ENCODE measurements around the gene TBX18. TPM values are rescaled to one million over a fixed set of nuclear protein-coding genes. Genes with fewer than 3 reads are reported as not detected.
A peak's percentile ranks its signal among the peaks of the same experiment; 100 is the strongest.

Gene TBX18
- total RNA-seq, 1 donor from 2014 or later = 0.23 TPM

DNA sequence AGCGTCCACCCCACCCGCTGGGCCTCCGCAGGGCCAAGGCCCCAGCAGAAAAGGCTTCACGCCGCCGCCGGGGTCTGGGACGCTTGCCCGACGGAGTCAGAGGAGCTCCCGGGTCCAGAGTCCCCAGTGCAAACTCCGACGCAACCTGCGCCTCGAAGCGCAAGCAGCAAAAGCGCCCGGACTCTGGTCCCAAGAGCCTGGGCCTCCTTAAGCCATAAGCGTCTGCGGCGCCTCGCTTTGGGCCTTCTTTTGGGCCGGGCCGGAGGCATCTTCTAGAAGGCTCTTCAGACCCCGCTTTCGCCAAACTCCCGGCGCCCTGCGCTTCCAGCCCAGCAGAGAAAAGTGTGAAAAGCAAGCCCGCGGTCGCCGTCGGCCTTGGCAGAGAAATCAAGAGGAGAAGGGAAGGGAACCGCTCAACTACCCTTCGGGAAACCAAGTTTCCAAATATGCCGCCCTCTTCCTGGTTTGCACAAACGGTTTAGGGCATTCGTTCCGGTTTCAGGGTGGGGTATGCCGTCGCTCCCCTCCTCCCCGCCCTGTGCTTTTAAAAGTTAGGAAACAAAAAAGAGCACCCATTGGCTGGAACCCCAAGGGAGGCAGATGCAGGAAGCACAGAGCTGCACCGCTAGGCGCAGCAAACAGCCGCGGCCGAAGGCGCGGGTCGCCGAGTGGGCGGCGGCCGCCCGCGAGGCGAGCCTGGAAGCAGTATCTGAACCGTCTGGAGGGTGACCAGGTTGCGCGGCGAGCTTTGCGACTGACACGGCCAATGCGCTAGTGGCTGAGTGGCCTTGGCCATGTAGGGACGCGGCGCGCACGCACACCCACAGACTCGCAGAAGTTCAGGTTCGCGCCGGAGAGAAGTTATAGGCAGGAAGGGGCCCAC is 1.2 kb downstream of the TBX18 start:
- H3K4me3 ChIP-seq (ENCODE audit: low read depth, low read length) = peak overlapping the region; percentile 57
- TF ChIP-seq CTCF (conservative IDR thresholded peaks at IDR 0.05; ENCODE audit: low read depth, low read length) = no peak
- no peak for DNase-seq (ENCODE audit: low read depth)

DNA sequence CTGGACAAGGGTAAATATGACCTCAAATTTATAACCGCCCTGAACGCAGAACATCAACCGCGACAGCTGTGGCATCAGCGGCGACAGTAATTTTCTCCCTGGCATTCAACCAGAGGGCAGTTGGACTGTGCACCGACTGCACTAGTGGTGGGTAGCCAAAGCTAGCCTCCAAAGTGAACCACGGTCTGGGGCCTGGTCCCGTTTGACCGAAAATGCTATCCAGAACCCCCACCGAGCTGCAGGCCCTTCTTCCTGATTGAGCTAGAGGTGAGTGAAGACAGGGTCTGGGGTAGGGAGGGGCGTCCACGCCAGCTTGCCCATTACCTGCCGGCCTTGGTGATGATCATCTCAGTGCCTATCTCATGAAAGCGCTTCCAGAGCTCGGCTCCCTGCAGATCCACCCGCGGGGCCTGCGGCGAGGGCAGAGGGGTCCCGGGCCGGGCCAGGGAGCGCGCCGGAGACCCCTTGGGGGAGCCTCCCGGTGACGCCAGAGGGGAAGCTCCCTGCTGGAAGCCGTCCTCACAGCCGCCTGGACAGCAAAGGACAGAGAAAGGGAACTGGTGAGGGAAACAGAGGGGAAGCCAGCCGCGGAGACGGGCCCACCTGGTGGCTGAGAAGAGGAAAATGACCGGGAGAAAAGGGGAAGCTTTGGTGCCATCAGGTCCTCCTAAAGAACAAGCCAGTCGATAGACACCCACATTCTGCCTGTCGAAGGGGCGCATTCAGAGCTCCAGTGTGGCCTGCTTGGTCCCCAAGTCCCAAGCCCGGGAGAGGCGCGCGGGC is 2.0 kb downstream of the TBX18 start:
- DNase-seq (ENCODE audit: low read depth) = no peak
- peak; percentile 42 for TF ChIP-seq CTCF (conservative IDR thresholded peaks at IDR 0.05; ENCODE audit: low read depth, low read length)
- peak overlapping the region; percentile 57 for H3K4me3 ChIP-seq (ENCODE audit: low read depth, low read length)

- TF ChIP-seq CTCF (conservative IDR thresholded peaks at IDR 0.05; ENCODE audit: low read depth, low read length) = no peak
- DNase-seq (ENCODE audit: low read depth) = no peak
- no peak overlapping the region for H3K4me3 ChIP-seq (ENCODE audit: low read depth, low read length)
These were observed 5.9 kb downstream of the TBX18 start for GRCh38 chr6:84758486-84758885.

- DNase-seq (ENCODE audit: low read depth) = no peak
- no peak for TF ChIP-seq CTCF (conservative IDR thresholded peaks at IDR 0.05; ENCODE audit: low read depth, low read length)
- H3K4me3 ChIP-seq (ENCODE audit: low read depth, low read length) = no peak overlapping the region
These were observed 7.5 kb downstream of the TBX18 start for GRCh38 chr6:84756877-84757276.

- TF ChIP-seq CTCF (conservative IDR thresholded peaks at IDR 0.05; ENCODE audit: low read depth, low read length) = no peak
- H3K4me3 ChIP-seq (ENCODE audit: low read depth, low read length) = no peak overlapping the region
- no peak for DNase-seq (ENCODE audit: low read depth)
These were observed 7.9 kb downstream of the TBX18 start for GRCh38 chr6:84756466-84756865.

DNA sequence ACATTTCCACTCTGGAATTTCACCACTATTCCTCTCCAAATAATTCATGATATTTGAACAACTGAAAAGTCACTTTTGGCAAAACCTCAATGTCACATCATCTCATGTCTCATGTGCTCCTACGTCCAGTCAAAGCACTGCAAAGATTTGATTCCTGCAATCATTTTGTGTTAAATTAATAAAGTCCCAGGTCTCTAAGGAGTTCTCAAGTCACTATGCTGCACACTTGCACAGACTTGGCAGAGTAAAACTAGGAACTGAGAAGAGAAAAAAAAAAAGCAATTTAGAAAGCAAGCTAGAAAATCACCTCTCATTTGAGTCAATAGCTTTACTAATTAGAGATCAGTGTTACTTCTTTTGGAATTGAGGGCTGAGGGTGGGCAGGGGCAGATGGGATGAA is 11.2 kb downstream of the TBX18 start:
- no peak for DNase-seq (ENCODE audit: low read depth)
- H3K4me3 ChIP-seq (ENCODE audit: low read depth, low read length) = no peak overlapping the region
- no peak for TF ChIP-seq CTCF (conservative IDR thresholded peaks at IDR 0.05; ENCODE audit: low read depth, low read length)
